Transverse colon (tissue), 4 donors: ENCODE measurements around the gene GALNT18. TPM values are rescaled to one million over a fixed set of nuclear protein-coding genes. Genes with fewer than 3 reads are reported as not detected.

ENCODE experiments used
- DNase-seq: peaks from one replicate; pipeline ENCODE4 v3.0.0-alpha.2; 2019
- H3K27ac ChIP-seq, 4 donors: fragments of 200-600 bp; sonication (generic); 2 replicates each; pipeline ENCODE4 v1.5.1; 2016 to 2018; ENCODE audit warnings: inconsistent platforms in 4 of 4
- H3K27me3 ChIP-seq: fragments of 200-600 bp; sonication (generic); 2 replicates; pipeline ENCODE4 v1.5.1; 2017; ENCODE audit warnings: inconsistent platforms
- H3K36me3 ChIP-seq, 4 donors: fragments of 200-600 bp; sonication (generic); 2 replicates each; pipeline ENCODE4 v1.5.1; 2017 to 2019; ENCODE audit warnings: inconsistent platforms in 4 of 4
- H3K4me1 ChIP-seq, 4 donors: fragments of 200-600 bp; sonication (generic); 2 replicates each; pipeline ENCODE4 v1.5.1; 2017 to 2020; ENCODE audit warnings: inconsistent platforms in 4 of 4
- H3K4me3 ChIP-seq, 4 donors: fragments of 200-600 bp; sonication (generic); 1 replicate in 1 of 4; 2 replicates in 3 of 4; pipeline versions ENCODE4 v1.5.1 to v1.6.1; 2017 to 2019; ENCODE audit warnings: inconsistent platforms in 4 of 4
- H3K9me3 ChIP-seq, 2 donors: fragments of 200-600 bp; sonication (generic); 2 replicates each; pipeline ENCODE4 v1.5.1; 2017 to 2019; ENCODE audit warnings: inconsistent platforms in 2 of 2
- CTCF ChIP-seq, 5 experiments: fragments of 200-600 bp in 3 of 5; fragments of 450-650 bp in 2 of 5; sonication (generic) in 3 of 5; IDR thresholded peaks; 1 replicate in 2 of 5; 2 replicates in 3 of 5; pipeline ENCODE4 v1.5.1; 2016 to 2017; ENCODE audit warnings: antibody characterized with exemption in 5 of 5, inconsistent platforms in 3 of 5, mild to moderate bottlenecking in 2 of 5, moderate library complexity in 1 of 5
- EP300 ChIP-seq: sonication (generic); formaldehyde crosslinking; IDR thresholded peaks from one replicate; pipeline ENCODE4 v1.6.1; 2017; ENCODE audit warnings: antibody characterized with exemption, low read depth
- POLR2A ChIP-seq: fragments of 450-650 bp; IDR thresholded peaks from one replicate; pipeline ENCODE4 v1.6.1; 2016; ENCODE audit warnings: antibody characterized with exemption, mild to moderate bottlenecking, moderate library complexity
- POLR2AphosphoS5 ChIP-seq, 3 donors: sonication (generic); formaldehyde crosslinking; IDR thresholded peaks; one replicate each; pipeline ENCODE4 v1.6.1; 2016; ENCODE audit warnings: antibody characterized with exemption in 3 of 3
- WGBS, 2 donors: methylation state at CpG; one replicate each; pipeline ENCODE4 v1.1.5; 2018; ENCODE audit warnings: low coverage in 1 of 2; 5-methylcytosine and 5-hydroxymethylcytosine counted together
- in situ Hi-C, 4 donors: fragments of 200-750 bp; cut with MboI; loops; one replicate each; pipeline versions ENCODE4 v1.15.0 to v1.15.1; 2017; ENCODE audit warnings: low sequenced_read_pairs in 3 of 4, low pct_ligation_motif_present in 1 of 4, low pct_unique_long_range_greater_than_20kb in 1 of 4
- intact Hi-C: fragments of 100-400 bp; cut with DNase I; formaldehyde crosslinking; loops from one replicate; pipeline ENCODE4 v1.15.1; 2023; ENCODE audit warnings: low total_unique reads
- total RNA-seq, 4 donors: library from RNA; depleted of rRNA; stranded (reverse); fragments of >200 nt; gene quantifications; one replicate each; pipeline ENCODE4 v1.1.0, GENCODE V29; 2016

The GALNT18 gene
- total RNA-seq = 10 to 100 TPM in 1 of 4 donors, 1 to 10 TPM in 3; 5.6 to 22.1 (median 8.4) TPM

- Histone ChIP-seq H3K4me1 (peaks cover 0 to 25% (median 18%) of the 10 kb centered on the region in 4 donors), H3K4me3 (peak within 1 kb of the TSS; percentile 19 to 64 (median 44)), H3K27ac (peak within 1 kb of the TSS; percentile 73 to 82 (median 76)), H3K9me3 (no peaks in the 10 kb centered on the region), H3K36me3 (no peaks in the 10 kb centered on the region), H3K27me3 (peaks cover 19% of the 10 kb centered on the region)
- TF ChIP-seq EP300 (no peak), CTCF (IDR thresholded peaks at IDR 0.05) (peak; percentile 31 to 75 (median 45)), POLR2A (peak; percentile 64), POLR2AphosphoS5 (IDR thresholded peaks at IDR 0.05) (peak; percentile 80 to 89 (median 83))
- intact Hi-C loops = loop anchor here (10.0 kb wide), 1 partner anchor 163 kb away; no protein-coding TSS in a partner anchor
- in situ Hi-C loops = no loop called here
- WGBS, 2 donors = 1% methylated on average over 47 of the region's 71 CpGs; no CpG with 5 or more reads in 1 of the 2 donors
- DNase-seq = peak; percentile 92
These were observed at the start of gene GALNT18 for GRCh38 chr11:11621573-11622339. Gene GALNT18 (minus strand): TSS chr11:11622005.

- TF ChIP-seq CTCF (IDR thresholded peaks at IDR 0.05) (no peak), POLR2AphosphoS5 (IDR thresholded peaks at IDR 0.05) (no peak), EP300 (no peak), POLR2A (no peak)
These were observed 48.8 kb upstream of the GALNT18 start for GRCh38 chr11:11670574-11670973.

GRCh38 chr11:11669233-11669846 is 47.5 kb upstream of the GALNT18 start:
- H3K36me3 ChIP-seq = no peaks in the 10 kb centered on the region

More at GRCh38 chr11:11670574-11670973, 48.8 kb upstream of the GALNT18 start:
- intact Hi-C loops (no loop called here), in situ Hi-C loops (no loop called here)
- Histone ChIP-seq H3K9me3 (no peaks in the 10 kb centered on the region), H3K4me1 (peaks cover 0 to 8% (median 3%) of the 10 kb centered on the region in 4 donors), H3K4me3 (no peak overlapping the region), H3K27me3 (no peaks in the 10 kb centered on the region), H3K27ac (peak overlapping the region in 2 of 4 donors; percentile 9 to 36), H3K36me3 (no peaks in the 10 kb centered on the region)
- WGBS, 2 donors = 53 to 87% methylated on average over 3 to 5 of the region's 5 CpGs
- no peak for DNase-seq

More at GRCh38 chr11:11669233-11669846, 47.5 kb upstream of the GALNT18 start:
- Histone ChIP-seq H3K9me3 (no peaks in the 10 kb centered on the region), H3K27ac (peak overlapping the region in 3 of 4 donors; percentile 36 to 52 (median 38)), H3K4me1 (peaks cover 0 to 8% (median 3%) of the 10 kb centered on the region in 4 donors), H3K4me3 (no peak overlapping the region), H3K27me3 (no peaks in the 10 kb centered on the region)
- intact Hi-C loops (no loop called here), in situ Hi-C loops (no loop called here)
- no peak for DNase-seq
- TF ChIP-seq POLR2AphosphoS5 (IDR thresholded peaks at IDR 0.05) (peak in 1 of 3 donors; percentile 47), CTCF (IDR thresholded peaks at IDR 0.05) (no peak)
- 34 to 53% methylated on average over 4 to 5 of the region's 5 CpGs for WGBS, 2 donors
